HCT116 (cell line): Measurements from ENCODE around the gene POLE.

Experiments used
- CTCF ChIP-seq, 3 experiments: fragments of 200-600 bp in 1 of 3; sonication (generic) in 1 of 3; IDR thresholded peaks in 2 of 3; conservative IDR thresholded peaks in 1 of 3; 2 replicates each; pipeline ENCODE4 v1.5.1; 2012 to 2017; ENCODE audit warnings: low read depth in 2 of 3, low read length in 2 of 3, antibody characterized with exemption in 1 of 3, borderline replicate concordance in 1 of 3, control low read depth in 1 of 3, mild to moderate bottlenecking in 1 of 3, mixed read lengths in 1 of 3, mixed run types in 1 of 3, moderate library complexity in 1 of 3; ENCODE audit not compliant: insufficient read depth in 1 of 3
- EGR1 ChIP-seq: IDR thresholded peaks from 2 replicates; pipeline ENCODE4 v1.6.1; 2012; ENCODE audit warnings: low read depth
- EZH2 ChIP-seq: fragments of 200-600 bp; sonication (generic); IDR thresholded peaks from 2 replicates; pipeline ENCODE4 v1.6.1; 2017; ENCODE audit warnings: antibody characterized with exemption, mixed run types
- JUND ChIP-seq: IDR thresholded peaks from 2 replicates; pipeline ENCODE4 v1.6.1; 2012
- MAX ChIP-seq: IDR thresholded peaks from 2 replicates; pipeline ENCODE4 v1.6.1; 2012
- POLR2A ChIP-seq: IDR thresholded peaks from 2 replicates; pipeline ENCODE4 v1.7.0; 2011; ENCODE audit warnings: borderline replicate concordance; ENCODE audit not compliant: insufficient read depth, insufficient read length; ENCODE audit errors: extremely low read depth
- POLR2AphosphoS5 ChIP-seq: IDR thresholded peaks from 2 replicates; pipeline ENCODE4 v1.6.1; 2011; ENCODE audit warnings: mild to moderate bottlenecking, low read depth, low read length, moderate library complexity
- RAD21 ChIP-seq: IDR thresholded peaks from 2 replicates; pipeline ENCODE4 v1.6.1; 2012; ENCODE audit warnings: low read depth, mild to moderate bottlenecking
- REST ChIP-seq: IDR thresholded peaks from 2 replicates; pipeline ENCODE4 v1.6.1; 2012; ENCODE audit warnings: low read depth
- SIN3A ChIP-seq: IDR thresholded peaks from 2 replicates; pipeline ENCODE4 v1.6.1; 2012; ENCODE audit warnings: low read depth
- SP1 ChIP-seq: IDR thresholded peaks from 2 replicates; pipeline ENCODE4 v1.6.1; 2012; ENCODE audit warnings: low read depth
- YY1 ChIP-seq: IDR thresholded peaks from 2 replicates; pipeline ENCODE4 v1.6.1; 2011; ENCODE audit warnings: low read length, low read depth, moderate library complexity, mild to moderate bottlenecking; ENCODE audit not compliant: insufficient replicate concordance; ENCODE audit errors: extremely low read depth
- ZBTB33 ChIP-seq: IDR thresholded peaks from 2 replicates; pipeline ENCODE4 v1.6.1; 2011; ENCODE audit warnings: mild to moderate bottlenecking, low read length, moderate library complexity; ENCODE audit not compliant: insufficient replicate concordance; ENCODE audit errors: extremely low read depth
- ZFX ChIP-seq: fragments of 450-650 bp; IDR thresholded peaks from 2 replicates; pipeline ENCODE4 v1.6.1; 2017

- TF ChIP-seq SIN3A, result no peak
- TF ChIP-seq POLR2AphosphoS5, result no peak
- no peak for TF ChIP-seq ZBTB33
- no peak for TF ChIP-seq POLR2A
- no peak for TF ChIP-seq CTCF (IDR thresholded peaks at IDR 0.05 in 2 of 3, conservative IDR thresholded peaks at IDR 0.05 in 1 of 3; ENCODE audit: borderline replicate concordance in 1 of 3, insufficient read depth in 1 of 3, low read depth in 2 of 3, low read length in 2 of 3)
- TF ChIP-seq EZH2, result no peak
- TF ChIP-seq MAX, result no peak
- TF ChIP-seq SP1, result no peak
- TF ChIP-seq RAD21, result no peak
- TF ChIP-seq ZFX, result no peak
- no peak for TF ChIP-seq JUND
- no peak for TF ChIP-seq REST
- no peak for TF ChIP-seq YY1
- TF ChIP-seq EGR1, result no peak
Measured at GRCh38 chr12:132611620-132612019, 75.5 kb downstream of the POLE start.
